ENCODE results near the gene NKD1.
"Not testable (repeated sequence)": the region's sequence is repeated elsewhere in the genome, so short reads cannot be mapped to it uniquely, and the experiment has no call there.

The NKD1 gene

GRCh38 chr16:50519602-50520001 lies 28.6 kb upstream of the NKD1 start:
- no peak for DNase-seq (ENCODE audit: low spot score)

GRCh38 chr16:50520451-50521245 lies 27.5 kb upstream of the NKD1 start:
- DNase-seq (ENCODE audit: low spot score): no peak

GRCh38 chr16:50521246-50521900 lies 26.8 kb upstream of the NKD1 start:
- no peak for DNase-seq (ENCODE audit: low spot score)

- DNase-seq (ENCODE audit: low spot score): no peak
Observed at GRCh38 chr16:50522324-50522723, 25.9 kb upstream of the NKD1 start.

- DNase-seq (ENCODE audit: low spot score): no peak
Observed at GRCh38 chr16:50523710-50524109, 24.5 kb upstream of the NKD1 start.

GRCh38 chr16:50525262-50525661 lies 22.9 kb upstream of the NKD1 start:
- DNase-seq (ENCODE audit: low spot score): no peak

- DNase-seq (ENCODE audit: low spot score): no peak
Observed at GRCh38 chr16:50525716-50526115, 22.5 kb upstream of the NKD1 start.

- DNase-seq (ENCODE audit: low spot score): no peak
Observed at GRCh38 chr16:50526249-50526648, 21.9 kb upstream of the NKD1 start.

GRCh38 chr16:50526796-50527195 lies 21.4 kb upstream of the NKD1 start:
- no peak for DNase-seq (ENCODE audit: low spot score)

- no peak for DNase-seq (ENCODE audit: low spot score)
Observed at GRCh38 chr16:50528820-50529219, 19.4 kb upstream of the NKD1 start.

GRCh38 chr16:50529334-50529733 lies 18.9 kb upstream of the NKD1 start:
- DNase-seq (ENCODE audit: low spot score): no peak

GRCh38 chr16:50530277-50531236 lies 17.6 kb upstream of the NKD1 start:
- no peak for DNase-seq (ENCODE audit: low spot score)

- no peak for DNase-seq (ENCODE audit: low spot score)
Observed at GRCh38 chr16:50531359-50531758, 16.8 kb upstream of the NKD1 start.

- no peak for DNase-seq (ENCODE audit: low spot score)
Observed at GRCh38 chr16:50531901-50532300, 16.3 kb upstream of the NKD1 start.

GRCh38 chr16:50532576-50532975 lies 15.6 kb upstream of the NKD1 start:
- DNase-seq (ENCODE audit: low spot score): no peak

GRCh38 chr16:50533317-50533716 lies 14.9 kb upstream of the NKD1 start:
- DNase-seq (ENCODE audit: low spot score): no peak

- no peak for DNase-seq (ENCODE audit: low spot score)
Observed at GRCh38 chr16:50534091-50534490, 14.1 kb upstream of the NKD1 start.

- DNase-seq (ENCODE audit: low spot score): no peak
Observed at GRCh38 chr16:50534556-50534955, 13.6 kb upstream of the NKD1 start.

- no peak for DNase-seq (ENCODE audit: low spot score)
Observed at GRCh38 chr16:50534958-50535357, 13.2 kb upstream of the NKD1 start.

- no peak for DNase-seq (ENCODE audit: low spot score)
Observed at GRCh38 chr16:50535506-50536257, 12.5 kb upstream of the NKD1 start.

- DNase-seq (ENCODE audit: low spot score): not testable (repeated sequence)
Observed at GRCh38 chr16:50536258-50536645, 11.9 kb upstream of the NKD1 start.
